H1 (cell line): Measurements from ENCODE around the gene HS2ST1. TPM values are rescaled to one million over a fixed set of nuclear protein-coding genes. Genes with fewer than 3 reads are reported as not detected.

ENCODE experiments used
- CREB1 ChIP-seq: IDR thresholded peaks from 2 replicates; pipeline ENCODE4 v1.6.1; 2012; ENCODE audit warnings: inconsistent platforms
- KDM4A ChIP-seq: IDR thresholded peaks from one replicate; pipeline ENCODE4 v1.7.1; 2012; ENCODE audit warnings: low read depth, mild to moderate bottlenecking, moderate library complexity, low read length, inconsistent platforms; ENCODE audit not compliant: severe bottlenecking
- NRF1 ChIP-seq: IDR thresholded peaks from 2 replicates; pipeline ENCODE4 v1.6.1; 2011; ENCODE audit warnings: mild to moderate bottlenecking, low read depth, low read length, improper control_type of control experiment
- SP2 ChIP-seq: IDR thresholded peaks from 2 replicates; pipeline ENCODE4 v1.6.1; 2012; ENCODE audit warnings: mild to moderate bottlenecking, low read length, inconsistent platforms
- TAF1 ChIP-seq: IDR thresholded peaks from 2 replicates; pipeline ENCODE4 v1.6.1; 2011; ENCODE audit warnings: mild to moderate bottlenecking, low read depth, low read length
- TEAD4 ChIP-seq: IDR thresholded peaks from 2 replicates; pipeline ENCODE4 v1.6.1; 2012; ENCODE audit warnings: low read depth, low read length, inconsistent platforms, mixed read lengths
- polyA plus RNA-seq, 7 experiments: library from polyadenylated mRNA; depleted of rRNA in 3 of 7; stranded (reverse) in 5 of 7; unstranded in 2 of 7; fragments of >200 nt in 5 of 7; fragments of 200-250 nt in 2 of 7; gene quantifications; 1 replicate in 5 of 7; 2 replicates in 1 of 7; 4 replicates in 1 of 7; pipeline versions ENCODE4 v1.2.1 to v1.2.3, GENCODE V29; 2011 to 2013; ENCODE audit warnings: missing spikeins in 2 of 7, mixed read lengths in 2 of 7
- total RNA-seq: library from RNA; stranded (reverse); fragmentation: NEBNext Ultra II Directional; extraction: Animal tissue kit (Norgen Biotek cat#: 25700); gene quantifications from 2 replicates; pipeline ENCODE4 v1.2.1, GENCODE V29; 2021

The HS2ST1 gene
- total and polyA plus RNA-seq, 2 of the 8 experiments (the other 6 are each of a cell fraction or from before 2014, with no cell fraction given): 5.2 to 28.3 TPM

DNA sequence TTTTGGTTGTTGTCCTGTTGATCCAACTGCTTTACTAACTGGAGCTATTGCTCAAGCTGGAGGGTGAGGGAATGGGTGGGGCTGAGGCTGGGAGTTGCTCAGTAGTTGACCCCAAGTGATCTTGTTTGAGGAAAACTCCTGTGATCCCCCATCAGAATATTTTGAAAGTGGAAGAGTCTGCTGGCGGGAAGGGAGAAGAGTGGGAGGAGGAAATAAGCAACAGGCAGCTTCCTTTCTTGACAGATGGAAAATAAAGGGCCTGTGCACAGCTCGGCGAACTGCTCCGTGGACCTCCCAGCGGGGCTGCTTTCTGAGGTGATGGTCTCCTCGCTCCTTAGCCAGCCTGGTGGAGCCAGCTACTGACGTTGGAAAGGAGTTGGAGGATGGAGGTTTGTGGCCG lies 215.2 kb downstream of the HS2ST1 start (continued):
- TF ChIP-seq TAF1: no peak
- TF ChIP-seq CREB1: no peak
- TF ChIP-seq SP2: no peak
- no peak for TF ChIP-seq KDM4A
- no peak for TF ChIP-seq TEAD4
- TF ChIP-seq NRF1: no peak
